ENCODE measurements around the gene SLC23A2.

DNA sequence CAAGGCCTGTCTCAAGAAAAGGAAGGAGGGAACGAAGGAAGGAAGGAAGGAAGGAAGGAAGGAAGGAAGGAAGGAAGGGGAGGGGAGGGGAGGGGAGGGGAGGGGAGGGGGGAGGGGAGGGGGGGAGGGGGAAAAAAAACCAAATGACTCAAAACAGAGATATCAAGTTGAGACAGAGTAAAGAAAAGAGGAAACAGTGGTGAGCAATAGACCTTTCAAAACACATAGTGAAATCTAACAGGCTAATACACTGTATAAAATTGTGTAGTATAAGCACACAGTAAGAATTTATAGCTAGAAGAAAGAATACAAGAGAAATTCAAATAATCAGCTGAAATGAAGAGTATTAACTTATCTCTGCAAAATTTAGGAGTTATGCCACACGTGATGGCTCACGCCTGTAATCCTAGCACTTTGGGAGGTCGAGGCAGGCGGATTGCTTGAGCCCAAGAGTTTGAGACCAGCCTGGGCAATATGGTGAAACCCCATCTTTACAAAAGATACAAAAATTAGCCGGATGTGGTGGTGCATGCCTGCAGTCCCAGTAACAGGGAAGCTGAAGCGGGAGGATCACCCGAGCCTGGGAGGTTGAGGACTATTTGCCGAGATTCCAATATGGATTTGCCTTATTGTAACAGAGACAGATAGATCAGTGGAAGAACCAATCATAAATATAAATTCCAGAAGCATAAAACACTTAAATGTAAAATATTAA lies 156.4 kb downstream of the SLC23A2 start:
- TF ChIP-seq EZH2 (IDR thresholded peaks at IDR 0.05) = no peak
- no peak for TF ChIP-seq POLR2AphosphoS5 (IDR thresholded peaks at IDR 0.05; ENCODE audit: borderline replicate concordance, low read depth, low read length)
- no peak for TF ChIP-seq FOXP2 (optimal IDR thresholded peaks at IDR 0.05; ENCODE audit: control extremely low read depth, extremely low read length, insufficient read depth)

Data from SK-N-MC (cell line).